ENCODE measurements around the gene ACMSD.
"Not testable (repeated sequence)": the region's sequence is repeated elsewhere in the genome, so short reads cannot be mapped to it uniquely, and the experiment has no call there.

ACMSD gene

DNA sequence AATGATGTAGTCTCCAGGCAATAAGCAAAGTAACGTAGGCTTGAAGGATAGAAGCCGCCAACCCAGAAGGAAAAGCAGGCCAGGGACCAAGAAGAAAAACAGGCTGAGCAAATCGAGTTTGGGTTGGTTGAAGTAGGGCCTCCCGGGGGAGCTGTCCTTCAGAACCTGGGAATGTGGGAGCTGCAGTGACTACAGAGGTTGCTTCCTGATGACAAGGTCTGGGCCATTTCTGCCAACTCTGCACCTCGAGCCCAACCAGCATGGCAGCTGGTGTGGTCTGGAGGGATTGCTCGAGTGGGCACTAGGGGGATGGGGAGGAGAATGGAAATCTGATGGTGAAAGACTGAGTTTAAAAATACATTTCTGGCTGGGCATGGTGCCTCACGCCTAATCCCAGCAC, 14.1 kb downstream of the ACMSD start:
- DNase-seq (ENCODE audit: low spot score): no peak

- no peak for DNase-seq (ENCODE audit: low spot score)
These were observed 17.3 kb downstream of the ACMSD start for GRCh38 chr2:134855709-134856108.

DNA sequence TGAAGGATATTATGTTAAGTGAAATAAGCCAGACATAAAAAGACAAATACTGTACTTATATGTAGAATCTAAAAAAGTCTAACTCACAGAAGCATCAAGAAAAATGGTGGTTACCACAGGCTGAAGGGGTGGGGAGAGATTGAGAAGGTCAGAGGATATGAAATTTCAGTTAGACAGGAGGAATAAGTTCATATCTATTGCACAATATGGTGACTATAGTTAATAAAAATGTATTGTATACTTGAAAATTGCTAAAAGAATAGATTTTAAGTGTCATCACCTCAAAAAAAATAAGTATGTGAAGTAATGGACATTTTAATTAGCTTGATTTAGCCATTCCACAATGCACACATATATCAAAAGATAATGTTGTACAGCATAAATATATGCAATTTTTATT, 19.8 kb downstream of the ACMSD start:
- no peak for DNase-seq (ENCODE audit: low spot score)

DNA sequence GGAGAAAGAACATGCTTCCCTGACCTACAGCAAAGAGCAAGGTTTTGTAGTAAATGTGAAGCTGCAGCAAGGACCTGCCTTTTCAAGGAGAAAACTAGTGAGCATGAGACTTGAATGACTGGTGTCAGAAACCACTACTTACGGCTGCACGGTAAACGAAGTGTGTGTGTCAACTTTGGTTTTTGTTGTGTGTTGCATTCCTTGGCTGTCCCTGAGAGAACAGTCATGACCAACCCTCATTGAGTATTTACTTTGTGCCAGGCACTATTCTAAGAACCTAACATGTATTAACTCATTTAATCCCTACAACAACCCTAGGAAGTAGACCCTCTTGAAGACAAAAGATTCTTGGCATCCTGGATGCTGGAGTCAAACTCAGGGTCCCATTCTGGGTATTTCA, 22.8 kb downstream of the ACMSD start:
- no peak for DNase-seq (ENCODE audit: low spot score)

DNA sequence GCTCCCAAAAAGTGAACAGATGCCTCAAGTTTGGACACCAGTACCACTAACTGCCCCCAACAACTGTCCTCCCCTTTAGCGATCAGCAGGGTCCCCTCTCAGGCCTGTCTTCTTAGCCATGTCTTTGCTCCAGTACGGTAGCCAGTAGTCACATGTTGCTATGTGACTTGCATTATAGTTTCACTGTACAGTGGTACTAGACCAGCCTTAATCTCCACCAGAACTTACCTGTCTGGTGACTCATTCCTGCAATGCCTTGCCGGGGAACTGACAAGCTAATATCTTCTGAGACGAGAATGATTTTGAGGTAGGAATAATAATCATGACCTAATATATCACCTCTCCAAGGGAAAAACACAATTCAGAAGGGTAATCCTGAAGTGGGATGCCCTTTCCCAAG, 23.7 kb downstream of the ACMSD start:
- no peak for DNase-seq (ENCODE audit: low spot score)

DNA sequence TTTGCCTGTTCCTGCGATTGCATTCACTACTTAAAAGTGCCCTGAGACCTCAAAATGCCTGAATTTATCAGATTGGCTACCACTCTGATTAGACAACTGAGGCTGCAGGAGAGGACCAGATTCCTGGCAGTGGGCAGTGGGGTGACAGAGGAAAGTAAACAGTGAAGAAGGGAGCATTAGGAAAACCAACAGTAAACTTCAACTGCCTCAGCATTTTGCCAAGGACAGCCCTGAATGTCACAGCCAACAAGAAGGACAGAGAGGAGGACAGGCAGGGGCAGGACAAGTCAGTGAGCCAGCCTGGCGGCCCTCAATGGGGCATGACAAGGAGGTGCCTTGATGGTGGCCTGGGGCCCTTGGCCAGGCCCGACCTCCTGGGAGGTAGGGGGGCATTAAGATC, 24.3 kb downstream of the ACMSD start:
- DNase-seq (ENCODE audit: low spot score): no peak

GRCh38 chr2:134863446-134863845, 25.0 kb downstream of the ACMSD start:
- no peak for DNase-seq (ENCODE audit: low spot score)

GRCh38 chr2:134865067-134865787, 26.8 kb downstream of the ACMSD start:
- DNase-seq (ENCODE audit: low spot score): no peak

- no peak for DNase-seq (ENCODE audit: low spot score)
These were observed 28.2 kb downstream of the ACMSD start for GRCh38 chr2:134866498-134867099.

DNA sequence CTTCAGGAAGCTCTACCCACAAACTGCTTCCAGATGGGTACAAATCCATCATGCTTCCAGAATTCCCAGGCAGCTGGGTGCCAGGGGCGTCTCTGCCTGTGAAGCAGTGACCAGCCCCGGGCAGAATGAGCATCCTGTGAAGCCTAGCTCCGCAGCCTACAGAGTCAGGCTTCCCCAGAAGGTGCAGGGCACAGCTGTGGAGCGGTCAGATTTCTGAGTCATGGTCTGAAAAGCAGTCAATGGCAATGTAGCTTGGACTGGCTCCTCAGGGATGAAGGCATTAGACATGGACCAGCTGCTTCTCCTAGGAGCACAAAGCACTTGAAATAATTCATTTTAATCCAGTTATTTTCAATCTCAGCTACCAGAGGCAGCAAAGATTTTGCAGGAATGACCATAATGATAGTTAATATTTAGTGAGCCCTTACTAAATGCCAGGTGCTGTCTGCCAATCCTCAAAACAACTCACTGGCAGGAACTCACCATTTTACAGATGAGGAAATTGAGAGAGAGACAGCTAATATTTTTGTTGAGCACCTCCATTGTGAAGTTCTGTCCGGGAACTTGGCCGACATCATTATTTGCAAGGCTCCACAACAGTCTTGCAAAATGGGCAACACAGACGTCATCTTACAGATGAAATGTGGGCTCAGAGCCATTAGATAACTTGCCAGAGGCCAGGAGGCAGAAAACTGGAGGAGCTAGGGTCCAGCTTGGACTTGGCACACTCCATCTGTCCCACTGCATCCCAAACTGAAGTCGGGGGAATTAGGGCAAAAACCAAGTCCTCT, 31.7 kb downstream of the ACMSD start:
- DNase-seq (ENCODE audit: low spot score): no peak

GRCh38 chr2:134873152-134873551, 34.7 kb downstream of the ACMSD start:
- DNase-seq (ENCODE audit: low spot score): no peak

DNA sequence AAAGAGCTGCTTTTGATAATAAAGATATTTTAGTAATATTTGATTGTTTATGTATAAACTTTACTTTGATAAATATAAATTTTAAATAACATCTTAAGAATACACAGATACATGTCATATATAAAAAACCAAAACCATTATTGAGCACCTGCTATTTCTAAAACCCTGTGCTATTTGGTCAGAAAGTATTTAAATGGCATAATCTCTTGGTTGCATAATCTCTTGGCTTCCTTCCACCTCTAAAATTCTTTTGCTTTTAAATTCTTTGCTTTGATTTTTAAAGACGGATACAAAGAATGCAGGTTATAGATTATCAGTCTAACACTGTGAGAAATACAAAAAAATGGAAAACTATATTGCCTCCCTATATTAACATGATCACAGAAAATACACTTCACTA, 36.9 kb downstream of the ACMSD start:
- no peak for DNase-seq (ENCODE audit: low spot score)

DNA sequence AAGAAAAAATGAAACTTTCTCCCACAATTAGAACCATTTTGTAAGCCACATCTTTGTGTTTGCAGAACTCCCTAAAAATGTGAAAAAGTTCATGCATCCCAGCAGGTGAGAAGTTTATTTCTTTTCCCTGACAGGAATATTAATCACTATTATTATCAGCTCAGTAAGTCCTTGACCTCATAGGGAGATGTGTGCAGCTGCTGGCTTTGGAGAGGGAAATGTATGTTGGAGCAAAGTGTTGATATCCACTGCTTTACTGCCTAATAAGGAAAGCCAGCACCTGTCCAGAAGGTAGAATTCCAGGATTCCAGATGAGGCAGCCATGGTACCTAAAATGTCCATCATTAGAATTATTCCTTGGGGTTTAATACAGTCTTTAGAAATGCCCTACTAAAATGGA, 44.4 kb downstream of the ACMSD start:
- no peak for DNase-seq (ENCODE audit: low spot score)

DNA sequence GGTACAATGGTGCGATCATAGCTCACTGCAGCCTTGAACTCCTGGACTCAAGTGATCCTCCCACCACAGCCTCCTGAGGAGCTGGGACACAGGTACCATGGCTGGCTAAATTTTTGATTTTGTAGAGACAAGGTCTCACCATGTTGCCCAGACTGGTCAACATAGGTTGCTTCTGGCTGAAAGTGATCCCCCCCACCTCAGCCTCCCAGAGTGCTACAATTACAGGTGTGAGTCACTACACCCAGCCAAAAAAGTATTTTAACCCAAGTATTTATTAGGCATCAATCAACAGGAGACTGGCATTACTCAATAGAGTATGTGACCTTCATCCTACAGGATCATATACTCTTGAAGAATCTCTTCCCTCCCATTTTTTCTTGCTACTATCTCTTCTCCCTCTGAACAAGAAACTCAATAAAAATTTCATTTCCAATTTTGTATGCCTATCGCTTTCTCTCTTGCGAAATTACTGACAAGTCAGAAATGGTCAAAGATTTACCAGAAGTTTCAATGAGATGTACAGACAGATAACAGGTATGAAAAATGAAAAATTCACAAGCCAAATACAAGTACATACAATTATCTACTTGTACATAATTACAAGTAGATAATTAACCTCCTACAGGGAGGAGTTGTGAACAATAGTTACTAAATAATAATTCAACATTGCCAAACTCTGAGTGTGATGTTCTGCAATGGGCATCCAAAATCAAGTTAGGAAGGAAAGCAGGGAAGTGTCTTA, 45.3 kb downstream of the ACMSD start:
- DNase-seq (ENCODE audit: low spot score): no peak

GRCh38 chr2:134884435-134884834, 46.0 kb downstream of the ACMSD start:
- DNase-seq (ENCODE audit: low spot score): no peak

GRCh38 chr2:134892282-134893035, 54.0 kb downstream of the ACMSD start:
- no peak for DNase-seq (ENCODE audit: low spot score)

GRCh38 chr2:134897932-134898331, 59.5 kb downstream of the ACMSD start:
- DNase-seq (ENCODE audit: low spot score): peak; percentile 10

DNA sequence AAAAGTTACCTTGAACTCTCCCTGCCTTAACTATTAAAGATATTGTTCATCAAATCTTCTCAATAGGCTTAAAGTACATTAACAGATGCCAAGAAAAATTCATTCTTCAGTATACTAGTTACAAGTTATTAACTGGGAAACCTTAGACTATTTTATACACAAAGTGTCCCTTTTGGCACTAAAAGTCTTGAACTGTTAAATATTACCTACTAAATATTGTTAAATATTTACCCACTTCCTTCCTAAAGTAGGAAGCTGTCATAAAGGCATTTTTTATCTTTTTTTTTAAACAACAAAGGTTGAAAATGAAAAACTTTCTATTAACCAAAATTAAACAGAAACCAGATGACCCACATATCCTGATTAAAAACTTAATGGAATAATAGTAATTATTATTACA, 60.8 kb downstream of the ACMSD start:
- no peak for DNase-seq (ENCODE audit: low spot score)

GRCh38 chr2:134900151-134900550, 61.7 kb downstream of the ACMSD start:
- DNase-seq (ENCODE audit: low spot score): no peak

DNA sequence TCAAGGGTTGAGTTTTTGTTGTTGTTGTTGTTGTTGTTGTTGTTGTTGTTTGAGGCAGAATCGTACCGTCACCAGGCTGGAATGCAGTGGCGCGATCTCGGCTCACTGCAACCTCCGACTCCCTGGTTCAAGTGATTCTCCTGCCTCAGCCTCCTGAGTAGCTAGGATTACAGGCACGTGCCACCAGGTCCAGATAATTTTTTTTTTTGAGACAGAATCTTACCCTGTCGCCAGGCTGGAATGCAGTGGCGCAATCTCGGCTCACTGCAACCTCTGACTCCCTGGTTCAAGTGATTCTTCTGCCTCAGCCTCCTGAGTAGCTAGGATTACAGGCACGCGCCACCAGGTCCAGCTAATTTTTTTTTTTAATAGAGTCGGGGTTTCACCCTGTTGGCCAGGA, 65.3 kb downstream of the ACMSD start:
- not testable (repeated sequence) for DNase-seq (ENCODE audit: low spot score)

GRCh38 chr2:134905168-134905567, 66.8 kb downstream of the ACMSD start:
- no peak for DNase-seq (ENCODE audit: low spot score)

DNA sequence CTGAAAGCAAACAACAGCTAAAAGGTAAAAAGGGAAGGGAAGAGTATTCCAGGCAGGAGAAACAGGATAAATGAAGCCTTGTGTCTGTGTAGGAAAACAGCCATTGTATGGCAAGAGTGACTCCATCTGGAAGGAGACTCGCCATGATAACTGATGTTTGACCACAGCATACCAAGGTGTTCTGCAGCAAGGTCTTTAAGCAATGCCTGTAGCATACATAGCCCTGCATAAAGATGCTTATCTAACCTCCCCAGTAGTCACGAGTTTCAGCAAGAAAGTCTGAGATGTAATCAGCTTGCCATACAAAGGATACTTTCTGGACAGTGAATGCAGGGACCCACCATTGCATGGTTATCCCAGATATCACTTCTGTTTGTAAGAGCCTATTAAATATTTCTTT, 68.3 kb downstream of the ACMSD start:
- DNase-seq (ENCODE audit: low spot score): no peak

Data from germinal center (tissue), 1 donor.